ENCODE data around the gene EXOC4.

EXOC4 gene

DNA sequence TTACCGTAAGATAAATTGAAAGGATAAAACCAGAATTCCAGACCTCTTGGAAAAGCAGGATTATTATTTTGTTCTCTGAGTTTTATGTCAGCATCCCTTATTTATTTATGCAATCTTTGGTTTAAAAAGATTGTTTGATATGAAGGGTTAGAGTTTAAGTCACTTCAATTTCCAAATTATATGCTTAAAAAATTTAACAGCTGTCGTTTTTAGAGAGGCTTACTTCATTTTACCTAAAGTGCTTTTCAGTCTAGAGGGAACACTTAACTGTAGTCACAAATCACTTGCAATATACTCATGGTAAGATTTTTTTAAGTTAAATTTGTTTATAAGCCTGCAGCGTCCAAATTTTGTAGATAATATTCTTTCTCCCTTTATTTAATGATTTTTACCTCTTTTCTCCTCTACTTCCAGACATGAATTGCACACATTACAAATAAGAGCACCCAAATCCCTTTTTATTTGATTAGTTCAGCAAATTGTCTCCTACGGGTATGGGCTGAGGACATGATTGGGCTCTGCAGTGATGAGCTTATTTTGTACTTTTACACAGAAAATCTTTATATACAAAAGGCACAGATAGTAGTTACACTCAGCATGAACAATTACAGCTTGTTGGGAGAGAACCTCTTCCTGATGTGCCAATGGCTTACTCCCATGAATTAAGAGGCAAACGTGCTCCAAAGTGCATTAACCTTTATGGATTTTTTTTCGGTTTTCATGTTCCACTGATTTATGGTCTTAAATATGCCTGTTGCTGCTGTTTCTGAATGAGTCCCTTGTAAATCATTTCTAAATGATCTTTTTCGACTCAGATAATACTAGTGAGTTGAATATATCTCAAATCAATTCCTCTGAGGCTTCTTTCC, 555.0 kb downstream of the EXOC4 start:
- H3K36me3 ChIP-seq (ENCODE audit: insufficient read depth, low read length) = no peaks in the 10 kb centered on the region
- no peak overlapping the region for H3K9ac ChIP-seq (ENCODE audit: low read depth, low read length)
- H3K4me1 ChIP-seq (ENCODE audit: insufficient read depth, low read length) = no peaks in the 10 kb centered on the region
- H3K9me3 ChIP-seq (ENCODE audit: control insufficient read depth, insufficient read depth, low read length) = no peaks in the 10 kb centered on the region

DNA sequence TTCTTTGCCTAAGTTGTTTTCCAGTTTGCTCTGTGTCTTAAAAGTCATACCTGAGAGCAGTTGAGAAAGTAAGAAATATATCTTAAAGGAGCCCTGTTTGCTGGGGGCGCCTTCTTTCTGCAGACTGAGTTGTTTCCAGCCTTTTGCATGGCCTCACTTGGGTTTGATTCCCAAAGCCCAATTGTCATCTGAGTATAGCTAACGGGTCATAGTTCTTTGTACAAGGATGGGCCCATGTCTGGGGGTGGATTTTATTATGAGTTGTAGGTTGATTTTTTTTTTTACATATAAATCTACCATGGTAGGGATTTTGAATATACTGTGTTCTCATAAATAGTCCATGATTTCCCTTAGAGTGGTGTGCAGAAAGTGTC, 555.6 kb downstream of the EXOC4 start:
- Histone ChIP-seq H3K4me1 (ENCODE audit: insufficient read depth, low read length) (no peaks in the 10 kb centered on the region), H3K36me3 (ENCODE audit: insufficient read depth, low read length) (no peaks in the 10 kb centered on the region), H3K9me3 (ENCODE audit: control insufficient read depth, insufficient read depth, low read length) (no peaks in the 10 kb centered on the region), H3K9ac (ENCODE audit: low read depth, low read length) (no peak overlapping the region)

GRCh38 chr7:133812877-133813276, 560.0 kb downstream of the EXOC4 start:
- Histone ChIP-seq H3K9me3 (ENCODE audit: control insufficient read depth, insufficient read depth, low read length) (no peaks in the 10 kb centered on the region), H3K4me1 (ENCODE audit: insufficient read depth, low read length) (no peaks in the 10 kb centered on the region), H3K9ac (ENCODE audit: low read depth, low read length) (no peak overlapping the region), H3K36me3 (ENCODE audit: insufficient read depth, low read length) (no peaks in the 10 kb centered on the region)

- H3K9ac ChIP-seq (ENCODE audit: low read depth, low read length) = no peak overlapping the region
- H3K9me3 ChIP-seq (ENCODE audit: control insufficient read depth, insufficient read depth, low read length) = no peaks in the 10 kb centered on the region
- H3K4me1 ChIP-seq (ENCODE audit: insufficient read depth, low read length) = no peaks in the 10 kb centered on the region
- H3K36me3 ChIP-seq (ENCODE audit: insufficient read depth, low read length) = no peaks in the 10 kb centered on the region
Measured at GRCh38 chr7:133815611-133816210, 562.8 kb downstream of the EXOC4 start.

DNA sequence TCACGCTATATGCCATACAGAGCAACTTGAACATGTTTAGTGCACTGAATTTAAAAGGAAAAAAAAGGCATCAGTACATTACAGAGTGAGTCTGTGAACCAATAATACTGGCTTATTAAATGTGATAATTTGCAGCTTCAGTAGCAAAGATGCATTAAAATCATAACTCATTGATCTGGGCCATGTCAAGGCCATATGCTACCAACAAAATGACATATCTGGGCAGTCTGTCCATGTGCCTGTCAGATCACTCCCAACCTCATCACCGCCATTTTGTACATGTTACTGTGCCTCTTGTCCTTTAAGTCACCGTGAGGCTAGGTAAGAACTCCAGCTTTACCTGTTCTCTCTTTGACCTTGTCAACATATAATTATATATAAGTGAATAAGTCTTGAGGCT, 566.8 kb downstream of the EXOC4 start:
- no peaks in the 10 kb centered on the region for H3K36me3 ChIP-seq (ENCODE audit: insufficient read depth, low read length)

DNA sequence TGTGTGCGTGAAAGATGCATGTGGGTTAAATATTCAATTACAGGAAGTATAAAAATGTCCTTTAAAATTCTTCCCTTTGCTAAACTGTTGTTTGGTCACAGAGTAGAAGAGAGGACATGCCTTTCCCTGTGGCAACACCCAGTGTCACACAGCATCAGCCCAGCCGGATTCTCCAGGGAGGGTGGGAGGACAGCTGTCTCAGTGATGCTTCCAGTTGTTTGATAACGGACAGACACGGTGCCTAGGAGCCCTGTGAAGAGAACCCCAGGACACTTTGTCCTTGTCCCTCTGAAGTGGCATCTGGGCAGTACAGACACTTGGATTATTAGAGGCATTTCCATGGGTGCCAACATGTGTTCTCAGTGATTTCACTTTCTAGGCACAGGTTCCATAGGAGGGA, 567.7 kb downstream of the EXOC4 start:
- H3K9me3 ChIP-seq (ENCODE audit: control insufficient read depth, insufficient read depth, low read length) = no peaks in the 10 kb centered on the region
- no peaks in the 10 kb centered on the region for H3K4me1 ChIP-seq (ENCODE audit: insufficient read depth, low read length)
- H3K9ac ChIP-seq (ENCODE audit: low read depth, low read length) = no peak overlapping the region
- H3K36me3 ChIP-seq (ENCODE audit: insufficient read depth, low read length) = no peaks in the 10 kb centered on the region

More for the DNA sequence above, 566.8 kb downstream of the EXOC4 start:
- Histone ChIP-seq H3K4me1 (ENCODE audit: insufficient read depth, low read length) (no peaks in the 10 kb centered on the region), H3K9me3 (ENCODE audit: control insufficient read depth, insufficient read depth, low read length) (no peaks in the 10 kb centered on the region), H3K9ac (ENCODE audit: low read depth, low read length) (no peak overlapping the region)

DNA sequence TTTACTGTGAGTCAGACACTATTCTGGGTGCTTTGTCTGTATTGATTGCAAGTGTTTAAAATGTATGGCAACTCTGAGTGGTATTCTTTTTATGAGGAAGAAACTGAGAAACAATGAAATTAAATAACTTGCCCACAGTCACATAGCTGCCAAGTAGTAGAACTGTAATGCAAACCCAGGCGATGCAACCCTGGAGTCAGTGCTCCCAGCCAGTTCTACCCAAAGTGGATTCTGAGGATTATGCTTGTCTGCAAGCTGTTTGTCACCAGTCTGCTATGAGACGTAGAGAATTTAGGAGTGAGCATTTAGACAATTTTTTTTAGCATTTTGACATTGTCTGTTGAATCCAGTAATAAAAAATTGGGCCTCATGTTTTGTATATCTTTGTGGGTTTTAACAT, 568.3 kb downstream of the EXOC4 start:
- Histone ChIP-seq H3K36me3 (ENCODE audit: insufficient read depth, low read length) (no peaks in the 10 kb centered on the region), H3K9me3 (ENCODE audit: control insufficient read depth, insufficient read depth, low read length) (no peaks in the 10 kb centered on the region)

GRCh38 chr7:133822001-133822641, 569.2 kb downstream of the EXOC4 start:
- Histone ChIP-seq H3K36me3 (ENCODE audit: insufficient read depth, low read length) (no peaks in the 10 kb centered on the region), H3K9me3 (ENCODE audit: control insufficient read depth, insufficient read depth, low read length) (no peaks in the 10 kb centered on the region), H3K4me1 (ENCODE audit: insufficient read depth, low read length) (no peaks in the 10 kb centered on the region), H3K9ac (ENCODE audit: low read depth, low read length) (no peak overlapping the region)

More for the DNA sequence above, 568.3 kb downstream of the EXOC4 start:
- no peak overlapping the region for H3K9ac ChIP-seq (ENCODE audit: low read depth, low read length)
- H3K4me1 ChIP-seq (ENCODE audit: insufficient read depth, low read length) = no peaks in the 10 kb centered on the region

- no peaks in the 10 kb centered on the region for H3K9me3 ChIP-seq (ENCODE audit: control insufficient read depth, insufficient read depth, low read length)
- H3K36me3 ChIP-seq (ENCODE audit: insufficient read depth, low read length) = no peaks in the 10 kb centered on the region
- no peaks in the 10 kb centered on the region for H3K4me1 ChIP-seq (ENCODE audit: insufficient read depth, low read length)
- no peak overlapping the region for H3K9ac ChIP-seq (ENCODE audit: low read depth, low read length)
Measured at GRCh38 chr7:133822868-133823552, 570.1 kb downstream of the EXOC4 start.

- H3K4me1 ChIP-seq (ENCODE audit: insufficient read depth, low read length) = no peaks in the 10 kb centered on the region
- H3K36me3 ChIP-seq (ENCODE audit: insufficient read depth, low read length) = no peaks in the 10 kb centered on the region
- no peak overlapping the region for H3K9ac ChIP-seq (ENCODE audit: low read depth, low read length)
- H3K9me3 ChIP-seq (ENCODE audit: control insufficient read depth, insufficient read depth, low read length) = no peaks in the 10 kb centered on the region
Measured at GRCh38 chr7:133824132-133824531, 571.3 kb downstream of the EXOC4 start.

DNA sequence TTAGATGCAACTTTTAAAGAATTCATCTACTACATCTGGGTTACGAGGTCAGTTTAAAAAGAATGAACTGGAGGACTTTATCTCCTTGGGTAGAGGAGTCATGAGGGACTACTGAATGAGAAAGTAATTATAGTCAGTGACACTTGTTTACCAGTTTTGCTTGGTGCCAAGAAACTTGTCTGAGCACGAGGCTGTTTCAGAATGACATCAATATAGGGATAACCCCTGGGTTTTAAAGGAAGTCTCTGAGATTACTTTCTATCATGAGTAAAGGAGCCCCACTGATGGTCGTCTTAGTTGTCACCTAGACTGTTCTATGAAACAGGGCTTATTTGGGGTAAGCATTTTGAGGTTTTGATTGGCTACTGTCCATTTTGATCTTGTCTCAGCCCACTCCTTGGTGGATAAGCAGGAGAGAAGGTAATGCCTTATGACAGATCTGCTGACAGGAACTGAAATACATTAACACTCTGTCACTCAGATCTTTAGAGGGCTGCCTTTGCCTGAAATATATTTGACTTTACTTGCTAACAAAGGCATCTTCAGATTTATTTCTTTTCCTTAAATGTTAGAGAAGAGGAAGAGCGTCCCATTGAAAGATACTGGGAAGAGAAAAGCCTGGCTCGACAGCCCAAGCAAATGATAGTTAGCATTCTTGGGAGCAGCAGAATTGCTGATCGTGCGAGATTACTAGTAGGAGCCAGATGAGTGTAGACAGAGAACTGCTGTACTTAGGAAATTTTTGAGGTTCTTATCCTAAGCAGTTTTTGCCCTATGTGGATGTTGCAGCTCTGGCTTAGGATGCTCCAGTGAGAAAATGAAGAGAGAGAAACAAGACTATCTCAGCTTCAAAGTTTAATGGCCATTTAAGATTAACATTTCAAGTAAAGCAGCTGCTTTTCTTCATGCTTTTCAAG, 575.1 kb downstream of the EXOC4 start:
- Histone ChIP-seq H3K36me3 (ENCODE audit: insufficient read depth, low read length) (no peaks in the 10 kb centered on the region), H3K4me1 (ENCODE audit: insufficient read depth, low read length) (no peaks in the 10 kb centered on the region), H3K9ac (ENCODE audit: low read depth, low read length) (no peak overlapping the region), H3K9me3 (ENCODE audit: control insufficient read depth, insufficient read depth, low read length) (no peaks in the 10 kb centered on the region)

- Histone ChIP-seq H3K4me1 (ENCODE audit: insufficient read depth, low read length) (no peaks in the 10 kb centered on the region), H3K9ac (ENCODE audit: low read depth, low read length) (no peak overlapping the region), H3K36me3 (ENCODE audit: insufficient read depth, low read length) (no peaks in the 10 kb centered on the region), H3K9me3 (ENCODE audit: control insufficient read depth, insufficient read depth, low read length) (no peaks in the 10 kb centered on the region)
Measured at GRCh38 chr7:133828906-133829305, 576.0 kb downstream of the EXOC4 start.

DNA sequence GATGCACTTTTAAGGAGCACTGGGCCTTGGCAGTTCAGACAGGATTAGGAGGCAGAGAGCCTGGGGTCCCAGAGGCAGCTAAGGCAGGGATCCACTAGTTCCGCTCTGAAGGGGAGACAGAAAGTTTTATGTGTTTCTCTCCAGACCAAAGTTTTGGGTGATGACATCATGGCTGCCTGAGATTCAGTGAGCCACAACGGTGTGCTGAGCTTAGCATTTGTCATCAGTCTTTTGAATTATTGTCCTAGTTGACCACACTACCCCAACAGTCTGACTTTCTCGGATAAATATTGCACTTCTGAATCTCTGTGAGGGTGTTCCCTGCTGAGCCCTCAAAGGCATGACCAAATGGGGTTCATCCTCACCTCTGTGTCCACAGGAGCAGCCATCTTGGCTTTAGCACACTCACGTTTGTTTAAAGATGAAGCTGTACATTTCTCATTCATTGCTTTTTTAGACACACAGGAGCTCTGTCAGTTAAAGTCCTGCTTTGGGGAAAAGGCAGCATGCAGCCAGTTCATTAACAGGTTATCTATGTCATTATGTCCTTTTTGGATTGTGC, 576.5 kb downstream of the EXOC4 start:
- H3K36me3 ChIP-seq (ENCODE audit: insufficient read depth, low read length) = no peaks in the 10 kb centered on the region

More for the DNA sequence above, 576.5 kb downstream of the EXOC4 start:
- no peak overlapping the region for H3K9ac ChIP-seq (ENCODE audit: low read depth, low read length)
- no peaks in the 10 kb centered on the region for H3K4me1 ChIP-seq (ENCODE audit: insufficient read depth, low read length)
- no peaks in the 10 kb centered on the region for H3K9me3 ChIP-seq (ENCODE audit: control insufficient read depth, insufficient read depth, low read length)

Data from ES-I3 (cell line).